GM19455 (cell line): Measurements from ENCODE around the gene KIF5C.
A peak's percentile ranks its signal among the peaks of the same experiment; 100 is the strongest.

Source experiments
- ATAC-seq: cut with Tn5 transposase; IDR thresholded peaks from one replicate; pipeline ENCODE4 v1.9.1; 2021; ENCODE audit not compliant: unreplicated experiment

Gene KIF5C

DNA sequence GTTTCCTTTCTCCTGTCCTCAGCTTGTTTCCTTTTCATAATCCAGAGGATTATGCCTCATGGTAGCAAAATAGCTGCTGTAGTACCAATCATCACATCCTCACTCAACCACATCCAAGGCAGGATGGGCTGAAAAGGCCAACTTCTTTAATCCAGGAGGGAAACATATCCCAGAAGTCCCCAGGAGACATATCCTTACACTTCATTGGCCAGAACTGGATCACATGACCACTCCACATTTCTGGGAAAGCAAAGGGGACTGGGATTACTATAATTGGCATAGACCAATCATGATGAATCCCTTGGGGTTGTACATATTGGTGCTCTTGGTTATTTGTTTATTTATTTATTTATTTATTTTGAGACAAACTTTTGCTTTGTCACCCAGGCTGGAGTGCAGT, 109.4 kb downstream of the KIF5C start:
- ATAC-seq: no peak

- no peak for ATAC-seq
These were observed 112.3 kb downstream of the KIF5C start for GRCh38 chr2:148987286-148987685.

- no peak for ATAC-seq
These were observed 113.3 kb downstream of the KIF5C start for GRCh38 chr2:148988337-148988736.

GRCh38 chr2:148989882-148990493, 115.0 kb downstream of the KIF5C start:
- ATAC-seq: peak; percentile 98

DNA sequence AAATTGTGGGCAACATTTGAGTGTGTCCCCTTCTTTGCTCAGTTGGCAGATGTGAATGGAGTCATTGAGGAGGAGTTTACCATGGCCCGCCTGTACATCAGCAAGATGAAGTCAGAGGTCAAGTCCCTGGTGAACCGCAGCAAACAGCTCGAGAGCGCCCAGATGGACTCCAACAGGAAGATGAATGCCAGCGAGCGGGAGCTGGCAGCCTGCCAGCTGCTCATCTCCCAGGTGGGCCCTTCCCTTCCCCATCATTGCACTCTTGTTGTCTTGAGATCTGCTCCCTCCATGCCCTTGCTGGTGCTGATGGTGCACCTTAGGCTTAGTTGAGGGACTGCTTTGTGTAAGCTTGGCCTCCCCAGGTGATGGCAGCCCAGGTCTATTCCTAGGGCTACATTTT, 115.9 kb downstream of the KIF5C start:
- no peak for ATAC-seq

DNA sequence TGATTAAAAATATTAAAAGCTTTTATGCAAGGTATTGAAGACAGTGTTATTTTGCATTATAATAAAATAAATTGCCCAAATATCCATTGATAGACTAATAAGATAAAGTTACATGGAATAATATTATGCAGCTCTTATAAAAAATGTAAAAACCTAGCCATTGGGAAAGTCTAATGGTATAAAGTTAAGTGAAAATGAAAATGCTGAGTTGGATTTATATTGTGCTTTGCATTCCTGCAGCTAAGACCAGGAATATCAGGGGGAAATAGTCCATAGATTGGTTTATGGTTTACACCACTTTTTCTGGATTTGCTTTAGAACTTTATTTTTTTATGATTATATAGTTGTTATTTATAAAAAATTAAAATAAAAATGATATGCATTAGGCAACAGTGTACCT, 117.4 kb downstream of the KIF5C start:
- no peak for ATAC-seq

DNA sequence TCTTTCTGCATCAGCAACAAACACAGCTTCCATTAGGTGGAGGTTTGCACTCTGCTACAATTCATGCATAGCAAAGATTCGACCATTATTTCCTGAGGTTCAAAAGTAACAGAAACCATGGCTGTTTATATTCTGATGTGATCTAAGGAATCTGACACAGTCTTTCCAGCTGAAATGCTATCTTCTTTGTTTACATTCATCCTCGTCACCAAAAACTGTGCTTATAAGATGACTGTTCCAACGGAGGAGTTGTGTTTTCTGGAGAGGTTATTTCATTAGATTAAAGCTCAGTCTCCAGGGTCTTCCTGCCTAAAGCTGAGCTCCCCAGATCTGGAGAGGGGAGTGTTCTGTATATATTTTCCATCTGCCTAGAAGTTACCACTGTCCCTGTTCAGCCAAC, 118.3 kb downstream of the KIF5C start:
- ATAC-seq: no peak

DNA sequence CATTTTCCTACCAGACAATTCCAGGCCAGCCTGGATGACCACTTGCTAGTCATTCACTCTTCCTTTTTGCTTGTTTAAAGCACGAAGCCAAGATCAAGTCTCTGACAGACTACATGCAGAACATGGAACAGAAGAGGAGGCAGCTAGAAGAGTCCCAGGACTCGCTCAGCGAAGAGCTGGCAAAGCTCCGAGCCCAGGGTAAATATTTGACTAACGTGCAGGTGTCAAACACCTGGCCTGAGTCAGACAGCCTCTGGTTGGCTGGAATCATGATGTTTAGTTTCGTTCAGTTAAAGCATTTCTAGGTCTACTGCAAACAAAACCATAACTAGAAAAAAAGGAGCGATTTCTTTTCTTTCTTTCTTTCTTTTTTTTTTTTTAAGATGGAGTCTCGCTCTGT, 119.3 kb downstream of the KIF5C start:
- ATAC-seq: no peak

DNA sequence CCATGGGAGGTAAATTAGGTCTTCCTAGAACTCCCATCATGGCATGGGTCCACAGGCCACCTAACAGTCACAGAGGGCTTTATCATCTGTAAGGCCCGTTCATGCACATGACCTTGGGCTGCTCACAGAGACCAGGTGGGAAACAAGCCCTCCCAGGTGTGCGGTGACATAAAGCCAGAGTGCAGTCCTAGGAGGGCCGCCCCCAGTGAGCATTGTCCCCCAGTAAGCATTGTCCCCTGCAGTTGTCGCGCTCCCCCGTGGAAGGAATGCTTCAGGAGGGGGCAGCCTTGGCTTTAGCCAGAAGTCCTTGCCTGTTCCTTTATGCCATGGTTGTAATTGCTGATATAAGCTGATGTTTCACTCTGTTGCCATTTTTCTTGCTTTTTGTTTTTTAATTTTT, 121.8 kb downstream of the KIF5C start:
- no peak for ATAC-seq

GRCh38 chr2:148998165-148998830, 123.3 kb downstream of the KIF5C start:
- no peak for ATAC-seq

DNA sequence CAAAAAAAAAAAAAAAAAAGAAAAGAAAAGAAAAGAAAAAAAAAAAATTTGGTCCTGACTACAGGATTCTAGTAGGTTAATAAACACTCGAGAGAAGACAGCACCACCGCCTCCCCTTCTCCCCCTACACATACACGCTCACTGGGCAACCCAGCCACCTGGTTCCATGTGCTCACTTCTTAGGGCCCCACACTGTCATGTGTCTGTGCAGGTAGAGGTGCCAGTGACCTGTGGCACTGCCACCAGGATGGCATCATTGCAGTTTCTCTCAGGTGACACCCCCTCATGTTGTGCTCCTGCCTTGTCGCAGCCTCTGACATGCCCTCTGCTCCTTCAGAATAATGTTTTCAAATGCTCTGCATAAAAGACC, 123.8 kb downstream of the KIF5C start:
- no peak for ATAC-seq

GRCh38 chr2:148999451-148999921, 124.5 kb downstream of the KIF5C start:
- no peak for ATAC-seq

DNA sequence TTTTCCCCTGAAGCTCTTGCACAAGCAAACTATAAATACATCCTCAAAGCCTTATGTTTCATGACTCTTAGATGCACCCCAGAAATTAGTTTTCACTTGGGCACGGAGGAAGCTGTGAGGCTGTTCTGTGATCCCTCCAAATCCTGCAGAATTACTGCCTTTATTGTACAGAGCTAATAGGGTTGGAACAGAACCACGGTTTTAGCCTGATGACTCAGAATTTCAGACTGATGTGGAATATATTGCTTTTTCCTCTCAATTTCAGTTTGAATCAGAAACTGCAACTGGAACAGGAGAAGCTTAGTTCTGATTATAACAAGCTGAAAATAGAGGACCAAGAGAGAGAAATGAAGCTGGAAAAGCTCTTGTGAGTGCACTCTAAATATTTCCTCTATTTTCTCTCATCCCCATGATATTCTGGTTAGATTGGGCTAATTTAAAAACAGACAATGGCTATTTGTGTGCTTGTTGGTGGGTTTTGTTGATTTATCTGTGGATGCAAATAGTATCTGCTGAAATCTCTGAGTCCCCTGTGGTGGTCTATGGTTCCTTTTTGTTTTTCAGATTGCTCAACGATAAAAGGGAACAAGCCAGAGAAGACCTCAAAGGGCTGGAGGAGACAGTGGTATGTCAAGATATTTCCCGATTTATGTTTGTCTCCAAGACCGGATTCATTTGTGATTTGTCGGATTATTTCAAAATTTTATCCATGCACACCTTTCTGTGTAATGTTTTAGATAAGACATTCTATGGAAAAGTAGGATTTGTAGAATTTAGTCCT, 125.3 kb downstream of the KIF5C start:
- no peak for ATAC-seq

GRCh38 chr2:149001496-149001895, 126.5 kb downstream of the KIF5C start:
- no peak for ATAC-seq

DNA sequence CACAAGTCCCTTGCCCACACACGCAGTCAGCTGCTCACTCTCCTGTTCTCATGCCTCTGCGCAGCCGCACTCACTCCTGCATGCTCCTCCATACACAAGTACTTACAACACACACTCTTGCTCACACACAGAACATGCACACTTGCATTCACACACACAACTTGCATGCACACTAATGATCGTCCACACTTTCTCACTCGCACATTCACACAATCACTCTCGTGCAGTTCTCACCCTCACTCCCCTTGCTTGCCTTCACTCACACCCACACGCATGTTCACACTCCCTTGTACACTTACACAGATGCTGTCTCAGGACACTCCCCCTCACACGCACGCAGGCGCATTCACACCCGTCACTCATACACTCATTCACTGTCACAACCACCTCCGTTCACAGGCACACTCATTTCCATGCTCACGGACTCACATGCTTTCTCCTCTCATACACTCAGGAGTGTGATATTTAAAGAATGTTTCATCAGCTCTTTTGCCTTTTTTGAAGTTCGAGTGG, 127.4 kb downstream of the KIF5C start:
- no peak for ATAC-seq

GRCh38 chr2:149002891-149003740, 128.1 kb downstream of the KIF5C start:
- ATAC-seq: no peak

DNA sequence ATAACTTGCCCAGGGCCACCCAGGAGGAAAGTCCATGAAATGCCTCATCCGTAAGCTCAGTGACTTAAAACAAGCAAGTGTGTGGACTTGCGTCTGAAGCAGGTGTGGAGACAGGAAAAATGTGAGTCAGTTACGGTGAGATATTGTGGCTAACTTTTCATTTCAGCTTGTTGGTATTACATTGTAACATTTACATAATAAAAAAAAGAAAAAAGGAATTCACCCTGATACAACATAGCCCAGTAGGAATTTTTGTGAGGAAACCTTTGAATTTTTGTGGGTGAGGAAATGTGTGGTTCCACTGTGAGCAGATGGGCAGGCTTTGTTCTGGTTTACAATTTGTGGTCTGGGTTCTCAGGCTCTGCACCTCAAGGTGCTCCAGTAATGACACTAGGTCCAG, 129.8 kb downstream of the KIF5C start:
- no peak for ATAC-seq

GRCh38 chr2:149005471-149006077, 130.5 kb downstream of the KIF5C start:
- ATAC-seq: no peak

DNA sequence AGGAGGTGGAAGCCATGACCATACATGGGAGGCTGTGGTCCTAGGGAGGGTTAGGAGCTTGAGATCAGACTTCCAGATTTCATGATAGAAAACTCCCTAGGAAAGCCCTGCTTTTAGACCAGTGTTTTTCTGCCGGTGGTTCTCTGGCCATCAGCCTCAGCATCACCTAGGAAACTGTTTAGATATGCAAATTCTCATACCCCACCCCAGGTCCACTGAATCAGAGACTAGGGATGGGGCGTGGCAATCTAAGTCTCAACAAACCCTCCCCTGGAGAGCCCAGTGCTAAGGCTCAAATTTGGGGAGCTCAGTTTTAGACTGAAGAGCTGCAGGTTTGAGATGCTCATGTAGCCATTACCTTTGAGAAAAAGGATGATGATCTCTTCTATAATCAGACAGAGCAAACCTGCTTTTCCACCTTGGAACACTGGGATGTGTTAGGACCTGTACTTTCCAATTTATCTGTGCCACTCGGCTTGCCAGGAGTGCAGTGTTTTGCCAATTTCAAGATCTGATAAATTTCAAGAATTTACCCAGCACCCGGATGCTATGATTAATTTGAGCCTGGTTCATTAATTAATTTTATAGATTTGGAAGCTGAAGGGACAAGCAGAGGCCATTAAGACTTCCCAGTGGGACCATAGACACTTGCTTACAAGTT, 132.0 kb downstream of the KIF5C start:
- ATAC-seq: no peak

DNA sequence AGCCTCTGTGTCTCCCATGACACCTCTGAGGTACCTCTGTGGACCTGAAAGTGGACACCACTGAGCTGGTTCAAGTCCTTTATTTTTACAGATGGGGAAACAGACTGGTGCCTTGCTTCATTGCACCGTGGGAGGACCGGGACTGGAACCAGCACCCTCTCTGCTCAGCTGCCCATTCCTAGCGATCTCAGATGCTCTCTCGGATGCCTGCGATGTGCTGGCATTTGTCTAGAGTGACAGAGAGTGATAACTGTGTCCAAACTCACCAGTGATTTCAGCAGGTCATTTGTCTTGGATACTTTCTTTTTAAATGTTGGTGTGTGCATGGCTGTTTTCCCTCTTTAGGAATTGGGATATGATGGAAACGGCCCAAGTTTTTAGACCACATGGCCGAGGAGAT, 133.4 kb downstream of the KIF5C start:
- no peak for ATAC-seq
